Testis (tissue), 2 donors: ENCODE data around the gene LOXL3.

Experiments used
- CTCF ChIP-seq, 3 experiments: fragments of 450-650 bp in 2 of 3; fragments of 200-600 bp in 1 of 3; sonication (generic) in 1 of 3; IDR thresholded peaks; one replicate each; pipeline ENCODE4 v1.5.1; 2016 to 2019; ENCODE audit warnings: antibody characterized with exemption in 3 of 3, mild to moderate bottlenecking in 2 of 3, moderate library complexity in 1 of 3
- POLR2A ChIP-seq: fragments of 450-650 bp; IDR thresholded peaks from one replicate; pipeline ENCODE4 v1.6.1; 2017; ENCODE audit warnings: antibody characterized with exemption, mild to moderate bottlenecking, moderate library complexity

GRCh38 chr2:74497777-74498499 lies 55.8 kb downstream of the LOXL3 start:
- TF ChIP-seq POLR2A, result no peak
- no peak for TF ChIP-seq CTCF (IDR thresholded peaks at IDR 0.05)
